CD4-positive, alpha-beta T cell treated with Interleukin-17A for 1 hour (primary cell): ENCODE measurements around the gene TFPI.
"Not testable (repeated sequence)": the region's sequence is repeated elsewhere in the genome, so short reads cannot be mapped to it uniquely, and the experiment has no call there.

ENCODE experiments used
- DNase-seq: peaks from one replicate; pipeline ENCODE4 v3.0.0-alpha.2; 2020

The TFPI gene

DNA sequence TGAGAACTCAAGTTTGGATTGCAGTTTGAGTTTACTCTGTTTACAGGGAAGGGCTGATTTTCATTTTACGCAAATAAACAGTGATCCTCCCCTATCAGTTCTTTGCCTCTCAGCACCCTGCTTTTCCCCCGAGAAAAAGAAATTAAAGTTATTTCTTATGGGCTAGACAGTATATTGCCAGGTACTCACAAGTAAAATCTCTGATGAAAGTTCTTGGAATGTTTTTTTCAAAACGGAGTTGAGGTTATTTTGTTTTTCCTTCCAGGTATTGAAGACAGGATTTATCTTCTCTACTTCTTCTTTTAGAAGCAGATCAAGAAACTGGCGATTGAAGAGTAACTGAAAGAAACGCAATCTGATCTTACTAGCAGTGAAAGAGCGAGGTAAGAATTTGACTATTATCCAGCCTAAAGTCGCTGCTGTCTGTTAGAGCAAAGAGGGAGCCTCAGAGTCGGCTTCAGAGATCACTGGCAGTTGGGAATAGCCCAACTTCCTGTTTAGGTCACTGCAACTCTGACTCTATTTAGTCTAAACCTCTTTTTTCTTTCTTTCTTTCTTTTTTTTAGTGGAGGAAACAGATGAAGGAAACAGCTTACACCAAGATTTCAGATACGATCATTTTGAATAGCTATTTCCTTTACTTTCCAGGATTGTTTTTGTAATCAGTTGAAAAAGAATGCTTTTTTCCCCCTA, at the start of gene TFPI:
TFPI (minus strand) TSS at position 425 of the 693 bp plus-strand sequence. CDS start 50,667 bp downstream, outside the sequence.
- no peak for DNase-seq

DNA sequence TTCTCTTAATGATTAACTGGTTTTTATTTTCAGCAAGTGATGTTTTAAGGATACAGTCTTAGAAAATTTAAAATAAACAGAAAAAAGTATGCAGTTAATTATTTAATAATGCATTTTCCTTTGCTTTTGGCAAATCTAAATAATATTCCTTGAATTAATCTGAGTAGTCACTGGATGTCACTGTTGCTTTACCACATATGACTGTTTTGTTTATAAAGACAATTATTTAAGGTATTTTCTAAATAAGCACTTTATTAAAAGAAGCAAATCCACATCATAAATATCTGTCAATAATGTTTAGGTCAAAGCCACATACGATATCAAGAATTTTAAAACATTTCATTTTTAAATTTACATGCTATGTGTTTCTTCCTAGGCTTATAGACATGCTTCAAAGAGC, 40.6 kb upstream of the TFPI start:
- DNase-seq: no peak

GRCh38 chr2:187593697-187594096, 39.5 kb upstream of the TFPI start:
- no peak for DNase-seq

DNA sequence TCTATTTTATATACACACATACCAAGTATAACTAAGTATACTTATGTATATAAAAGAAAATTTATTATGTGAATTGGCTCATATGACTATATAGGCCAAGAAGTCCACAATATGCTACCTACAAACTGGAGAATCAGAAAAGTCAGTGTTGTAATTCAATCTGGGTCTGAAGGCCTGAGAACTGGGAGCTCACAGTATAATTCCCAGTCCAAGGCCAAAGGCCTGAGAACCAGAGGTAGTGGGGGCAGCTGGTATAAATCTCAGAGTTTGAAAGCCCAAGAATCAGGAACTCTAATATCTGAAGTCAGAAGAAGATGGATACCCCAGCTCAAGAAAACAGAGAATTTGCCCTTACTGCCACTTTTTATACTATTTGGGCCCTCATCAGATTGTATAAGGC, 38.9 kb upstream of the TFPI start:
- no peak for DNase-seq

GRCh38 chr2:187590175-187590574, 35.9 kb upstream of the TFPI start:
- no peak for DNase-seq

GRCh38 chr2:187586011-187586641, 31.9 kb upstream of the TFPI start:
- no peak for DNase-seq

DNA sequence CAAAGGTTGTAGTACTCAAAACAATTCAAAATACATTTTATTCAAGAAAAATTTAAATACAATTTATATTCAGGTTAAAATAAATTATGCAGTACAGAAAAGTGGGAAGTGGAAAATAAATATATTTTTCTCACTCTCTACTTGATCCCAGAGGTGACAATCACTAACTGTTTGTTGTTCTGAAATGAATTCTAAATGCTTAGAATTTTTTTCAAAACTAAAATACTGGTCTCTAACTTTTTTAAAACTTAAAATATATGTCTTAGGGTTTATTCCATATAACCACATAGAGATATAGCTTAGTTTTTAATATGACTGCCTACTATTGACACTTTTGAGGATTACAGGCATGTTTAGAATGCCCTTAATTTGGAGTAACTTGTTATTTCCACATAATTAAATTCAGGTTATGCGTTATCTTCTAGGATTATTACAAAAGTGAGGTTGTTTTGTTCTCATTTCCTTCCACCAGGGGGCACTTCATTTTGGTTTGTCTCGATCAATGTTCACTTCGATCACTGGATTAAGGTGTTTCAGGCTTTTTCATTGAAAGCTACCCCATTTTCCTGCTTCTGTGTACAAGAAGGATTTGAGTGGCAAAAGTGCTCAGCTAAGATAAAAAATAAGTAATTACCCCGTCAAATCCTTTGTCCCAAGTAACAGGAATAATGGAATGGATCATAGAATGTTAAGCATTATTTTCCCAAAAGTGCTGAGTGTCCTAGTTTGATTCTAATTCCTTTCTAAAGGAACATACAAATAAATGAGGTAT, 27.1 kb upstream of the TFPI start:
- DNase-seq: peak; percentile 28

GRCh38 chr2:187580462-187581124, 26.4 kb upstream of the TFPI start:
- DNase-seq: no peak

GRCh38 chr2:187577310-187577709, 23.1 kb upstream of the TFPI start:
- no peak for DNase-seq

- no peak for DNase-seq
Observed at GRCh38 chr2:187576906-187577305, 22.7 kb upstream of the TFPI start.

- no peak for DNase-seq
Observed at GRCh38 chr2:187575751-187576067, 21.5 kb upstream of the TFPI start.

- no peak for DNase-seq
Observed at GRCh38 chr2:187574969-187575750, 20.9 kb upstream of the TFPI start.

DNA sequence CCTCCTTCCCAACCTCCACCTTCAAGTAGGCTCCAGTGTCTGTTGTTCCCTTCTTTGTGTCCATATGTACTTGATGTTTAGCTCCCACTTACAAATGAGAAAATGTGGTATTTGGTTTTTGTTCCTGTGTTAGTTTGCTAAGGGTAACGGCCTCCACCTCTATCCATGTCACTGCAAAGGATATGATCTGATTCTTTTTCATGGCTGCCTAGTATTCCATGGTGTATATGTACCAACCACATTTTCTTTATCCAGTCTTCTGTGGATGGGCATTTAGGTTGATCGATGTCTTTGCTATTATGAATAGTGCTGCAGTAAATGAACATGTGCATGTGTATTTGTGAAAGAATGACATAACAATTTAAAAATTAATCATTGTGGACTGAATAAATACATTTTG, 19.5 kb upstream of the TFPI start:
- DNase-seq: no peak

GRCh38 chr2:187571996-187572395, 17.8 kb upstream of the TFPI start:
- not testable (repeated sequence) for DNase-seq

DNA sequence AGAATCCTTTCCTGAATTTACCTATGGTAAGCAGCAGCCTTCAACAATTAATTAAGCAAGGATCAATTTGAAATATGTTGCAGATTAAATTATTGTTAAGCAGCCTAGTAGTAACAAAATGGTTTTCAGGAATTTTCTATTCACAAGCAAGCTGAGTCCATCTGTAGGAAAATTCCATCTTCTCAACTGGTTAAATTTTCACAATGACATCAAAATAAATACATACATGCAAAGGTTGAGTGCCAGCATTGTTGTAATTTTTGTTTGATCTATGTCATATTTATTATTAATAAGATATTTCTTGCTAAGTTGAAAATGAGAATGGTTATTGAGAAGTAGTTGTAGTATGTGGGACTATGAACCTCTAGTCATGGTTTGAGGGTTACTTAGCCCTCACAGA, 15.3 kb upstream of the TFPI start:
- no peak for DNase-seq

- no peak for DNase-seq
Observed at GRCh38 chr2:187569042-187569441, 14.8 kb upstream of the TFPI start.

DNA sequence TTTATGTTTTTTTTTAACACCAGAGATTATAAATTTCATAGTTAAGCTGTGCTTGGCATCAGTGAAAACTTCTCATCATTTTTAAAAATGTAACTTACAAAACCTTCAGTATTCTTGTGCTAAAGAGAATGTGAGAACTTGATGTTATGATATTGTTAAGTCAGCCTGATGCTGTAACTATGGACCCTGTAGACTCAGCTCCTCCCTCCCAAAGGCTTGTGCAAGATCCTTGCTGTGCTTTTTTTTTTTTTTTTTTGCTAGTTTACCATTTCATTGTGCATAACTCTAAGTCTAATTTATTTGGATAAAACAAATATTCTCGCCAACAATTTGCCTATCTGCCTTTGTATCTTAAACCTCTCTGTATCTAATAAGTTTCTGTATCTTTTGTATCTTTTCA, 12.9 kb upstream of the TFPI start:
- DNase-seq: no peak

GRCh38 chr2:187566712-187567111, 12.5 kb upstream of the TFPI start:
- no peak for DNase-seq

DNA sequence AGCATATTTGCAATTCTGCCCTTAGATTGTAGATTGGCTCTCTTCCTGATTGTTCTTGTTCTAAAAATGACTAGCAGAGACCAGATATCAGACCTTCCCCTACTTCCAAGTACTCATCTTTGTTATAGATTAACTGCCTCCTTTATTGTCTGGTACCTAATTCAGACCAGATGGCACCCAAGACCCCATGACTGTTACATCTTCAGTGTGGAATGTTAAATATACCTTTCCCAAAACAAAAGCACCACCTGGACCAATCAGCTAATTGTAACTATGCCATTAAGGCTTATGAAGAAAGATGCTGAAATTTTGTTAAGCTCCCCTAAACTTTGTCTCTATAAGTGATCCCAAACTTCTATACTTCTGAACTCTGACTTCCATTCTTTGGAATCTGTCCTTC, 12.0 kb upstream of the TFPI start:
- no peak for DNase-seq

- not testable (repeated sequence) for DNase-seq
Observed at GRCh38 chr2:187565618-187566017, 11.4 kb upstream of the TFPI start.

- not testable (repeated sequence) for DNase-seq
Observed at GRCh38 chr2:187556493-187556892, 2.3 kb upstream of the TFPI start.

GRCh38 chr2:187554704-187555082, 458 bp upstream of the TFPI start:
- no peak for DNase-seq
